ENCODE measurements around the gene CRCP. TPM values are rescaled to one million over a fixed set of nuclear protein-coding genes. Genes with fewer than 3 reads are reported as not detected.

Gene CRCP
- total and polyA plus RNA-seq, 5 experiments from 2014 or later: 29.5 to 37.9 (median 32.9) TPM

Other genes with a start within 250 kb of the CRCP start
- 1 to 10 TPM; 7.8 to 9.8 TPM for gene VKORC1L1, start 241.8 kb upstream of the CRCP start, total RNA-seq
- gene VKORC1L1, start 241.8 kb upstream of the CRCP start, polyA plus RNA-seq: 1 to 10 TPM; 2.0 to 3.1 (median 3.1) TPM
- 10 to 100 TPM; 41.3 to 48.6 TPM for gene GUSB, start 132.6 kb upstream of the CRCP start, total RNA-seq
- 10 to 100 TPM; 36.6 to 53.9 (median 49.6) TPM for gene GUSB, start 132.6 kb upstream of the CRCP start, polyA plus RNA-seq
- 10 to 100 TPM; 15.2 to 18.6 TPM for gene ASL, start 39.0 kb upstream of the CRCP start, total RNA-seq
- gene ASL, start 39.0 kb upstream of the CRCP start, polyA plus RNA-seq: 10 to 100 TPM in 1 of 3 donors, 1 to 10 TPM in 2; 5.2 to 13.0 (median 7.6) TPM
- gene TPST1, start 90.5 kb downstream of the CRCP start, total RNA-seq: 1 to 10 TPM; 5.6 to 7.8 TPM
- 10 to 100 TPM in 1 of 3 donors, 1 to 10 TPM in 2; 6.7 to 13.2 (median 8.3) TPM for gene TPST1, start 90.5 kb downstream of the CRCP start, polyA plus RNA-seq